GM19438 (cell line): ENCODE measurements around the gene FCAR.
"Not testable (repeated sequence)": the region's sequence is repeated elsewhere in the genome, so short reads cannot be mapped to it uniquely, and the experiment has no call there.

ENCODE experiments used
- ATAC-seq: cut with Tn5 transposase; IDR thresholded peaks from one replicate; pipeline ENCODE4 v1.9.1; 2021; ENCODE audit warnings: low read depth; ENCODE audit not compliant: unreplicated experiment

FCAR gene

GRCh38 chr19:54873990-54874389, at the start of gene FCAR:
Gene FCAR, plus strand, starts transcription at chr19:54874235. Its CDS starts 55 bp downstream, at chr19:54874290.
- no peak for ATAC-seq

DNA sequence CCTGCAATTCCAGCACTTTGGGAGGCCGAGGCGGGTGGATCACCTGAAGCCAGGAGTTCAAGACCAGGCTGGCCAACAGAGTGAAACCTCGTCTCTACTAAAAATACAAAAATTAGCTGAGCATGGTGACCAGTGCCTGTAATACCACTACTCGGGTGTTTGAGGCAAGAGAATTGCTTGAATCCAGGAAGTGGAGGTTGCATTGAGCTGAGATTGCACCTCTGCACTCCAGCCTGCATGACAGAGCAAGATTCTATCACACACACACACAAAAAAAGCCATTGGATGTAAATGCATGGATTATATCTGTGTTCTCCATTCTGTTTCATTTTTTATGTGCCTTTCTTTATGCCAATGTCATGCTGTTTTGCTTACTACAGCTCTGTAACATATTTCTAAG, 49.6 kb upstream of the FCAR start:
- not testable (repeated sequence) for ATAC-seq

DNA sequence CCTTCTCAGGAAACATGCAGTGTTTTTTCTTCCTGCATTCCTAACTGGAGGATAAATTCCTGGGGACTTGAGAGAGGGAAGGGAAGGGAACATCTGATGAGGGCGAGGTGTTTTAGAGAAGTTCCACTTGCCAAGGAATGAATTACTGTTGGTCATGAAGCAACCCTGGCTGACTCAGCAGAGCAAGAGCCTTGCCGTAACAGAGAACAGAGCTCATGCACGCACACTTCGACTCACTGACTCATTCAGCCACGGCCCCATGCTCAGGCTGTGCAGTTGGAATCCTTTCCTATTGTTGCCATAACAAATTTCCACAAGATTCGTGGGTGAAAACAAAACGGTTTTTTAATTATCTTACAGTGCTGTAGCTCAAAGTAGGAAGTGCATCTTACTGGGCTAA, 48.7 kb upstream of the FCAR start:
- not testable (repeated sequence) for ATAC-seq

DNA sequence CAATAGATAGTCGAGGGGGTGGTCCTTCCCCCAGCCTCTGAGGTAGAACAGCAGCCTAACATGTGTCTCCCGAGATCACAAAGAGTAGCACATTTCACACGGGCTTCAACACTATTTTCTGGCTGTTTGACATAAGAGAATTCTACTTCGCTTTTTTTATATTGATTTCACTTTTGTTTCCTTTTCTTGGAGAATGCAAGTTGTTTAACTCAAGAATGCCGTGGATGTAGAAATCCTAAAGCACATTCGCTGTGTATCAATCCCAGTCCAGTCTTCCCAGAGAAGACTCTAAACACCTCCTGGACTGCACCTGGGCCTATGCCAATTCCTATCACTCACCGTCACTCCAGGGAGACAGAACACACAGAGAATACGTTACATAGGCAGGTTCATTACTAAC, 46.0 kb upstream of the FCAR start:
- not testable (repeated sequence) for ATAC-seq

DNA sequence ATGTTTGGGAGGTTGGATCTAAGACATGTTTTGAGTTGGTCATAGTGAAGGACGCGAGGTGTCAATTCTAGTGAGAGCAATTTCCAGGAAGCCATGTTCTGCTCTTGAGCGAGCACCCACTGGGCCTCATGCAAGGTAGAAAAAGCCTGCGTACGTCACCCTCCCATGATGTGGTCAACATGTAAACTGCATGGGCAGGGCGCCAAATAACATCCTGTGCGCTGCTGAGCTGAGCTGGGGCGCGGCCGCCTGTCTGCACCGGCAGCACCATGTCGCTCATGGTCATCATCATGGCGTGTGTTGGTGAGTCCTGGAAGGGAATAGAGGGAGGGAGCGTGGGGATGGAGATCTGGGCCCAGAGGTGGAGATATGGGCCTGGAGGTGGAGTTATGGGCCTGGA, 41.5 kb upstream of the FCAR start, which contains the start of gene KIR2DS4:
Gene KIR2DS4, plus strand, starts transcription at position 181 of the 400 bp plus-strand sequence.
- ATAC-seq, result not testable (repeated sequence)

- ATAC-seq, result not testable (repeated sequence)
Observed at GRCh38 chr19:54835126-54835525, 38.9 kb upstream of the FCAR start.

DNA sequence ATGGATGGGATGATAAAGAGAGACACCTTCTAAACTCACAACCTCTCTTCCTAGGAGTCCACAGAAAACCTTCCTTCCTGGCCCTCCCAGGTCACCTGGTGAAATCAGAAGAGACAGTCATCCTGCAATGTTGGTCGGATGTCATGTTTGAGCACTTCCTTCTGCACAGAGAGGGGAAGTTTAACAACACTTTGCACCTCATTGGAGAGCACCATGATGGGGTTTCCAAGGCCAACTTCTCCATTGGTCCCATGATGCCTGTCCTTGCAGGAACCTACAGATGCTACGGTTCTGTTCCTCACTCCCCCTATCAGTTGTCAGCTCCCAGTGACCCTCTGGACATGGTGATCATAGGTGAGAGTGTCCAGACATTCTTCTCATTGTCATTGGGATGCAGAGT, 36.5 kb upstream of the FCAR start:
- ATAC-seq, result not testable (repeated sequence)

- ATAC-seq, result not testable (repeated sequence)
Observed at GRCh38 chr19:54843171-54843570, 30.9 kb upstream of the FCAR start.

DNA sequence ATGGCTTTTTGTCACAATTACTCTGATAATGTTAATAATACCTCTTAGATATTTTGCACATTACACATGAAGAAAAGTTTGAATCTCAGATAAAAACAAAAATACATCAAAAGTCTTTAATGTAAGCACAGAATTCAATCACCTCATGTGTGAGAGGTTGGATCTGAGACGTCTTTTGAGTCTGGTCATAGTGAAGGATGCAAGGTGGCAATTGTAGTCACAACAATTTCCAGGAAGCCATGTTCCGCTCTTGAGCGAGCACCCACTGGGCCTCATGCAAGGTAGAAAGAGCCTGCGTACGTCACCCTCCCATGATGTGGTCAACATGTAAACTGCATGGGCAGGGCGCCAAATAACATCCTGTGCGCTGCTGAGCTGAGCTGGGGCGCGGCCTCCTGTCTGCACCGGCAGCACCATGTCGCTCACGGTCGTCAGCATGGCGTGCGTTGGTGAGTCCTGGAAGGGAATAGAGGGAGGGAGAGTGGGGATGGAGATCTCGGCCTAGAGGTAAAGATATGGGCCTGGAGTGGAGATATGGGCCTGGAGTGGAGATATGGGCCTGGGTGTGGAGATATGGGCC, 23.9 kb upstream of the FCAR start, which contains the start of gene KIR3DL2:
Gene KIR3DL2, plus strand, starts transcription at position 383 of the 580 bp plus-strand sequence. Its CDS starts 33 bp downstream, at position 416.
- ATAC-seq, result not testable (repeated sequence)

DNA sequence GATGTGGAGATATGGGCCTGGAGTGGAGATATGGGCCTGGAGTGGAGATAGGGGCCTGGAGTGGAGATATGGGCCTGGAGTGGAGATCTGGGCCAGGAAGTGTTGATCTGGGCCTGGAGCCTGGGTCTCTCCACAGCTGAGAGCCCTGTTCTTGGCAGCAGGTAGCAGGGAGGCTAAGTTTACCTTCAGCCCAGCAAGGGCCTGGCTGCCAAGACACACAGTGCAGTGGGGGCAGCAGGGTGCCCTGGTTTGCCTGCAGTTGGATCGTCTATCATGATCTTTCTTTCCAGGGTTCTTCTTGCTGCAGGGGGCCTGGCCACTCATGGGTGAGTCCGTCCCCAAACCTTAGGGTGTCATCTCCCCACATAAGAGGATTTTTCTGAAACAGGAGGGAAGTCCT, 23.1 kb upstream of the FCAR start:
- no peak for ATAC-seq

- no peak for ATAC-seq
Observed at GRCh38 chr19:54851353-54851752, 22.7 kb upstream of the FCAR start.

DNA sequence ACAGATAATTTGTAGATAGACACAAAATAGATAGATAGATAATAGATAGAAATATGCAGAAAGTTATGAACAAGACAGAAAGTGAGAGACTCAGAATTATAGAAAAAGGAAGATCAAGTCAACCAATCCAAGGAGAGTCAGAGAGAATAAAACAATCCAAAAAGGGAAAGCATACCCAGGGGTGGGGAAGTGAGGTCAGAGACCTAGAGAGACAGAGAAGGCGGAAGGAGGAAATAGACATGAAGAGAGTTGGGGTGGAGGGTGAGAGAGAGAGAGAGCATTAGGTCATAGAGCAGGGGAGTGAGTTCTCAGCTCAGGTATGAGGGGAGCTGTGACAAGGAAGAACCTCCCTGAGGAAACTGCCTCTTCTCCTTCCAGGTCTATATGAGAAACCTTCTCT, 18.8 kb upstream of the FCAR start:
- not testable (repeated sequence) for ATAC-seq

DNA sequence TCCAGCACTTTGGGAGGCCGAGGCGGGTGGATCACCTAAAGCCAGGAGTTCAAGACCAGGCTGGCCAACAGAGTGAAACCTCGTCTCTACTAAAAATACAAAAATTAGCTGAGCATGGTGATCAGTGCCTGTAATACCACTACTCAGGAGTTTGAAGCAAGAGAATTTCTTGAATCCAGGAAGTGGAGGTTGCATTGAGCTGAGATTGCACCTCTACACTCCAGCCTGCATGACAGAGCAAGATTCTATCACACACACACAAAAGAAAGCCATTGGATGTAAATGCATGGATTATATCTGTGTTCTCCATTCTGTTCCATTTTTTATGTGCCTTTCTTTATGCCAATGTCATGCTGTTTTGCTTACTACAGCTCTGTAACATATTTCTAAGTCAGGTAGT, 15.6 kb upstream of the FCAR start:
- ATAC-seq, result not testable (repeated sequence)

DNA sequence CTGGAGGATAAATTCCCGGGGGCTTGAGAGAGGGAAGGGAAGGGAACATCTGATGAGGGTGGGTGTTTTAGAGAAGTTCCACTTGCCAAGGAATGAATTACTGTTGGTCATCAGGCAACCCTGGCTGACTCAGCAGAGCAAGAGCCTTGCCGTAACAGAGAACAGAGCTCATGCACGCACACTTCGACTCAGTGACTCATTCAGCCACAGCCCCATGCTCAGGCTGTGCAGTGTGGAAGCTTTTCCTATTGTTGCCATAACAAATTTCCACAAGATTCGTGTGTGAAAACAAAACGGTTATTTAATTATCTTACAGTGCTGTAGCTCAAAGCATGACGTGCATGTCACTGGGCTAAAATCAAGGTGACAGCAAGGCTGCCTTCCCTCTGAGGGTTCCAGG, 14.6 kb upstream of the FCAR start:
- ATAC-seq, result not testable (repeated sequence)

DNA sequence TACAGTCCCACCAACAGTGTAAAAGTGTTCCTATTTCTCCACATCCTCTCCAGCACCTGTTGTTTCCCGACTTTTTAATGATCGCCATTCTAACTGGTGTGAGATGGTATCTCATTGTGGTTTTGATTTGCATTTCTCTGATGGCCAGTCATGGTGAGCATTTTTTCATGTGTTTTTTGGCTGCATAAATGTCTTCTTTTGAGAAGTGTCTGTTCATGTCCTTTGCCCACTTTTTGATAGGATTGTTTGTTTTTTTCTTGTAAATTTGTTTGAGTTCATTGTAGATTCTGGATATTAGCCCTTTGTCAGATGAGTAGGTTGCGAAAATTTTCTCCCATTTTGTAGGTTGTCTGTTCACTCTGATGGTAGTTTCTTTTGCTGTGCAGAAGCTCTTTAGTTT, 10.6 kb upstream of the FCAR start:
- ATAC-seq, result not testable (repeated sequence)

DNA sequence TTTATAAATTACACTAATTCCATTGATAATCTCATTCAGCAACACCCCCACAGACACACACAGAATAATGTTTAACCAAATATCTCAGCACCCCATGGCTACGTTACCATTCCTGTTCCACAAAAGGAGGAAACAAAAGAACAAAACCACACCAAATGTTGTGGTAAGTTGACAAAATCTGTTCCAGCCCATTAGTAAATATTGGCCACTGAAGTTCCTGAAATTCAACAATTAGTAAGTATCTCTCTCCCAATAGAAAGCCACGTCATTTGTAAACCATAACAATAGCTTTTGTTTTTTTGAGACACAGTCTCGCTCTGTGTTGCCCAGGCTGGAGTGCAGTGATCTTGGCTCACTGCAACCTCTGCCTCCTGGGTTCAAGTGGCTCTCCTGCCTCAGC, 2.3 kb upstream of the FCAR start:
- ATAC-seq, result no peak

DNA sequence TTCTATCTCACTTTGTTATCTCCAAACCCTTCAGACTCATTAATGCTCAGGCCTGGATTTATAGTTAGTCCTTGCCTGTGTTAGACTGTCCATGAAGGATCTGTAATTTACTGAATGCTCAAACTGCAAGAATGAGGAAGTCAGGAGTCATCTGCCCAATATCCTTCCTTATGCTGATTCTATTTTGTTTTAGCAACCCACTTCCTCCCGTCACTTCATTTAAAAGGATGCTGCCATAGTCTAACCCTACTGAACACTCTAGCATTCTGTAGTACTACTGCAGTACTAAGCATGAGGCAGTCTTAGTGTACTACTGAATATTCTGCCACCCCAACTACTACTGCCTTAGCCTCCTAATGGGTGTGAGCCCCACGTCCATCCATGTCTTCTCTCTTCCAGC, 1.5 kb downstream of the FCAR start:
- no peak for ATAC-seq

GRCh38 chr19:54877471-54877870, 3.4 kb downstream of the FCAR start:
- ATAC-seq, result no peak

GRCh38 chr19:54881884-54882283, 7.8 kb downstream of the FCAR start:
- no peak for ATAC-seq

DNA sequence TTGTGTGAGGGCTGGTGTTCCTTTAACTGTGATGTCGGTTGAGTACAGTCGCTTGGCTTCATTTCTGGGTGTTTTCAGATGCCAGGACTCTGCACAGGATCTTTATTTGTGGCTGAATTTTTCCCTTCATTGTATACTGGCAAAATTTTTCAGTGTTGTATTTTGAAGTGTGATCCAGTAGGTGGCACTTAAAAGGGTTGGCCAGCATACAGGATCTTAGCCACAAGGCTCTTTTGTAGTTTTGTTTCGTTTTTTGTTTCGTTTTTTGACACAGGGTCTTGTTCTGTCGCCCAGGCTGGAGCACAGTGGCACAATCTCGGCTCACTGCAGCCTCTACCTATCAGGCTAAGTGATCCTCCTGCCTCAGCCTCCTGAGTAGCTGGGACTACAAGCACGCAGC, 8.7 kb downstream of the FCAR start:
- ATAC-seq, result no peak

DNA sequence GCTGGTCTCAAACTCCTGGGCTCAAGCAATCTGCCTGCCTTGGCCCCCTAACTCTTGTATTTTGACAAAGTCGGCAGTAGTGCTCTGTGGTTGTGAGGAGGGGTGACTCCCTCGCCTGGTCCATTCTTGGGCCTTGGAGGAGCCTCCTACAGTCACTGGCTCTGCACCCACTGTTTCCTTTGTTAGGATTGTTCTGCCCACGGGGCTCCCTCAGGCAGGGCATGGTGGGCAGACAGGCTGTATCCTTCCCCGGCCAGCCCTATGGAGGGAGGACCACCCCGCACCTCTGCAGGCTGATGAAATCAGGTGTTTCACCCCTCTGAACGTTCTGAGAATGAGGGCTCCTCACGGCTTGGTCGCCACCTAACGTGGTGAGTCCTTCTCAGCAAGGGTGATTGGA, 9.2 kb downstream of the FCAR start:
- ATAC-seq, result no peak

DNA sequence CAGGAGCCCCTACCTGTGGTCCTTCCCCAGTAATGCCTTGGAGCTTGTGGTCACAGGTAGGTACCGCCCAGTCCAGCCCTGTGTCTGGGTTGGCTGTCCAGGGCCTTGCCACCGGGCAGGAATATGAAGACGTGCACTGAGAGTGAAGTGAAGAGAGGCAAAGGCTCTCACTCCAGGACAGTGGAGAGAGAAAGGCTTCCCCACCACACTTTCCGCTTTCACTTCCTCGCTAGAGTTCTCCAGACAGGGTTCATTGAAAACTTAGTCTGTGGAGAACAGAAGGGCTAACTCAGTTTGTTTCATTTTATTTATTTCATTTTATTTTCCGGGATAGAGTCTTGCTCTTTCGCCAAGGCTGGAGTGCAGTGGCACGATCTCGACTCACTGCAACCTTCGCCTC, 14.2 kb downstream of the FCAR start:
- no peak for ATAC-seq

DNA sequence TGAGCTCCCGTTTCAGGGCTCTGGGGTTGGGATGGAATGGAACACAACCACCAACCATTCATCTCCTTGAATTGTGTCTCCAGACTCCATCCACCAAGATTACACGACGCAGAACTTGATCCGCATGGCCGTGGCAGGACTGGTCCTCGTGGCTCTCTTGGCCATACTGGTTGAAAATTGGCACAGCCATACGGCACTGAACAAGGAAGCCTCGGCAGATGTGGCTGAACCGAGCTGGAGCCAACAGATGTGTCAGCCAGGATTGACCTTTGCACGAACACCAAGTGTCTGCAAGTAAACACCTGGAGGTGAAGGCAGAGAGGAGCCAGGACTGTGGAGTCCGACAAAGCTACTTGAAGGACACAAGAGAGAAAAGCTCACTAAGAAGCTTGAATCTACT, 15.5 kb downstream of the FCAR start:
- ATAC-seq, result no peak
